ENCODE results near the gene KIRREL1. TPM values are rescaled to one million over a fixed set of nuclear protein-coding genes. Genes with fewer than 3 reads are reported as not detected.

Gene KIRREL1
- total RNA-seq, 1 experiment from 2014 or later, result 45.4 TPM

DNA sequence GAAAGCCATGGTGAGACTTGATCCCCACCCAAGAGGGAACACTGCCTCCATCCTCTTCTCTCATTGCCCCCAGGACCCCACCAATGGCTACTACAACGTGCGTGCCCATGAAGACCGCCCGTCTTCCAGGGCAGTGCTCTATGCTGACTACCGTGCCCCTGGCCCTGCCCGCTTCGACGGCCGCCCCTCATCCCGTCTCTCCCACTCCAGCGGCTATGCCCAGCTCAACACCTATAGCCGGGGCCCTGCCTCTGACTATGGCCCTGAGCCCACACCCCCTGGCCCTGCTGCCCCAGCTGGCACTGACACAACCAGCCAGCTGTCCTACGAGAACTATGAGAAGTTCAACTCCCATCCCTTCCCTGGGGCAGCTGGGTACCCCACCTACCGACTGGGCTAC, 101.1 kb downstream of the KIRREL1 start:
- Histone ChIP-seq H3K27me3 (replicated peaks; ENCODE audit: control insufficient read depth, insufficient read depth, low read length) (no peaks in the 10 kb centered on the region), H3K9me3 (no peaks in the 10 kb centered on the region), H3K36me3 (ENCODE audit: control insufficient read depth, insufficient read depth, low read length) (no peaks in the 10 kb centered on the region; the same call in 1 of the 2 replicates), H3K4me3 (ENCODE audit: low read depth, low read length) (no peak overlapping the region), H3K4me1 (0 out of 2 replicates have a peak, but pooled peaks cover 9% of the 10 kb centered on the region)
- CTCF ChIA-PET, result interaction anchor here (3.1 kb wide), 1 partner anchor 27 kb away, joined by 18 read pairs; no protein-coding TSS in a partner anchor
- Mint-ChIP-seq H3K4me1 (ENCODE audit: low read depth, unreplicated experiment) (no peaks in the 10 kb centered on the region), H3K9me3 (ENCODE audit: unreplicated experiment) (no peaks in the 10 kb centered on the region), H3K27me3 (ENCODE audit: insufficient read depth, unreplicated experiment) (no peaks in the 10 kb centered on the region), H3K27ac (ENCODE audit: unreplicated experiment) (no peak overlapping the region), H3K4me3 (ENCODE audit: unreplicated experiment) (no peak overlapping the region), H3K36me3 (ENCODE audit: insufficient read depth, unreplicated experiment) (peaks cover 50% of the 10 kb centered on the region)
- TF ChIP-seq, protein P1, sequence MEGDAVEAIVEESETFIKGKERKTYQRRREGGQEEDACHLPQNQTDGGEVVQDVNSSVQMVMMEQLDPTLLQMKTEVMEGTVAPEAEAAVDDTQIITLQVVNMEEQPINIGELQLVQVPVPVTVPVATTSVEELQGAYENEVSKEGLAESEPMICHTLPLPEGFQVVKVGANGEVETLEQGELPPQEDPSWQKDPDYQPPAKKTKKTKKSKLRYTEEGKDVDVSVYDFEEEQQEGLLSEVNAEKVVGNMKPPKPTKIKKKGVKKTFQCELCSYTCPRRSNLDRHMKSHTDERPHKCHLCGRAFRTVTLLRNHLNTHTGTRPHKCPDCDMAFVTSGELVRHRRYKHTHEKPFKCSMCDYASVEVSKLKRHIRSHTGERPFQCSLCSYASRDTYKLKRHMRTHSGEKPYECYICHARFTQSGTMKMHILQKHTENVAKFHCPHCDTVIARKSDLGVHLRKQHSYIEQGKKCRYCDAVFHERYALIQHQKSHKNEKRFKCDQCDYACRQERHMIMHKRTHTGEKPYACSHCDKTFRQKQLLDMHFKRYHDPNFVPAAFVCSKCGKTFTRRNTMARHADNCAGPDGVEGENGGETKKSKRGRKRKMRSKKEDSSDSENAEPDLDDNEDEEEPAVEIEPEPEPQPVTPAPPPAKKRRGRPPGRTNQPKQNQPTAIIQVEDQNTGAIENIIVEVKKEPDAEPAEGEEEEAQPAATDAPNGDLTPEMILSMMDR (IDR thresholded peaks at IDR 0.05; ENCODE audit: insufficient read depth in 1 of 2, low read depth in 1 of 2, low read length in 1 of 2, severe bottlenecking in 1 of 2, unreplicated experiment in 1 of 2), result no peak
- no peak for DNase-seq
- POLR2A ChIA-PET, result no interaction called here
- BruUV-seq (replicated peaks), result no TSS peak
- intact Hi-C loops (cut with micrococcal nuclease; ENCODE audit: unreplicated experiment), result no loop called here

DNA sequence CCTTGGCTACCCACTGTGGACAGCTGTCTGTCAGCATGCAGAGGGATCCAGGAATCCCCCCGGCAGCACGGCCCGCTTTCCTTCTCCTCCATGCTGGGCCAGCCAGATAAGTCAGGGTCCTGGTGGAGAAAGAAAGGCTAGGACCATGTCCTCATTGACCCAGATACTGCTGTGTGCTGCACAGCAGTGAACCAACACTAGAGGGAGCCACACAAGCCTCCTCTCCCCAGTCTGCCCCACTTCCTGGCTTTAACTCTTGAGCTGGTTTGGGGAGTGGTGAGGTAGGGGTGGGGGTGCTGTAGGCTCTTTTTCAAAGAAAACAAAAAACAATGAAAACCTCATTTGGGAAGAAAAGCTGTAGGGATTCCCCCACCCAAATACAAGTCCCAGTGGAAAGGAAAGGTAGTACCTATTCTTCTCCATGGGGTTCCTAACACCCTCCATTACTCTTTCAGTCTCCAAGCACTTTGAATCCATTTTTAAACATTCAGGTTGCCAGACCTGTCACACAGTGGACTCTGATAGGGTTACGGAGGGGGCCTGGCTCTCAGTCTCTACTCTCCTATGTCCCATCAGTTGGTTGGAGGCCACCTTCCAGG, 102.4 kb downstream of the KIRREL1 start:
- H3K4me3 Mint-ChIP-seq (ENCODE audit: unreplicated experiment), result no peak overlapping the region
- POLR2A ChIA-PET, result no interaction called here
- intact Hi-C loops (cut with micrococcal nuclease; ENCODE audit: unreplicated experiment), result loop anchor here (1.0 kb wide), 1 partner anchor 25 kb away; no protein-coding TSS in a partner anchor

DNA sequence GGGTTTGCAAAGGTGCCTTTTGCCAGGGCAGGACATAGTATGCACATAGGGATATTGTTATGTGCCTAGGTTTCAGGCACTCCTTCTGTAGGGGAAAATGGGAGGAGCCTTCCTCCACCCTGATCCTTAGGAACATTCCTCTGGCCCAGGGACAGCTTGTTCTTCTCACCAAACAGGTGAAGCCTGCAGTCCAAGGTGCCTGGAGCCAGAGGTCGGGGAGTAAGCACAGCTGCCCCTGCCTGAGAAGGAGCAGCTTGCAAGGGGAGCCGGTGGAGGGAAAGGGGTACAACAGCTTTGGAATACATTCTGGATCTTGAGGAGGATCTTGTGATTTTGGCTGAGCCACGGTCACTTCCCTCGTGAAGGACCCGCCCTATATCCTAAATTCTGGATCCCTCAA, 104.8 kb downstream of the KIRREL1 start:
- intact Hi-C loops (cut with micrococcal nuclease; ENCODE audit: unreplicated experiment), result no loop called here

More for the DNA sequence above, 102.4 kb downstream of the KIRREL1 start:
- H3K9me3 ChIP-seq, result no peaks in the 10 kb centered on the region
- TF ChIP-seq, protein P1 (IDR thresholded peaks at IDR 0.05; ENCODE audit: insufficient read depth in 1 of 2, low read depth in 1 of 2, low read length in 1 of 2, severe bottlenecking in 1 of 2, unreplicated experiment in 1 of 2), result peak; percentile 38 to 51
- no peaks in the 10 kb centered on the region; the same call in 1 of the 2 replicates for H3K36me3 ChIP-seq (ENCODE audit: control insufficient read depth, insufficient read depth, low read length)
- no TSS peak for BruUV-seq (replicated peaks)
- H3K27me3 Mint-ChIP-seq (ENCODE audit: insufficient read depth, unreplicated experiment), result no peaks in the 10 kb centered on the region
- CTCF ChIA-PET, result interaction anchor here (0.8 to 3.1 kb wide), 4 partner anchors 9 to 66 kb away, joined by 3 to 18 read pairs (median 4); no protein-coding TSS in a partner anchor
- H3K9me3 Mint-ChIP-seq (ENCODE audit: unreplicated experiment), result no peaks in the 10 kb centered on the region
- H3K36me3 Mint-ChIP-seq (ENCODE audit: insufficient read depth, unreplicated experiment), result peaks cover 37% of the 10 kb centered on the region
- H3K4me1 Mint-ChIP-seq (ENCODE audit: low read depth, unreplicated experiment), result no peaks in the 10 kb centered on the region
- peak in 1 of 2 experiments; percentile 28 for DNase-seq
- peaks cover 19% of the 10 kb centered on the region for H3K4me1 ChIP-seq
- no peaks in the 10 kb centered on the region for H3K27me3 ChIP-seq (replicated peaks; ENCODE audit: control insufficient read depth, insufficient read depth, low read length)
- no peak overlapping the region for H3K4me3 ChIP-seq (ENCODE audit: low read depth, low read length)
- no peak overlapping the region for H3K27ac Mint-ChIP-seq (ENCODE audit: unreplicated experiment)

More for the DNA sequence above, 104.8 kb downstream of the KIRREL1 start:
- TF ChIP-seq, protein P1 (IDR thresholded peaks at IDR 0.05; ENCODE audit: insufficient read depth in 1 of 2, low read depth in 1 of 2, low read length in 1 of 2, severe bottlenecking in 1 of 2, unreplicated experiment in 1 of 2), result no peak
- no TSS peak for BruUV-seq (replicated peaks)
- no peak overlapping the region for H3K27ac Mint-ChIP-seq (ENCODE audit: unreplicated experiment)
- peaks cover 16% of the 10 kb centered on the region for H3K4me1 Mint-ChIP-seq (ENCODE audit: low read depth, unreplicated experiment)
- Histone ChIP-seq H3K9me3 (no peaks in the 10 kb centered on the region), H3K4me1 (peaks cover 41% of the 10 kb centered on the region), H3K27me3 (replicated peaks; ENCODE audit: control insufficient read depth, insufficient read depth, low read length) (no peaks in the 10 kb centered on the region), H3K4me3 (ENCODE audit: low read depth, low read length) (no peak overlapping the region), H3K36me3 (ENCODE audit: control insufficient read depth, insufficient read depth, low read length) (no peaks in the 10 kb centered on the region; the same call in 1 of the 2 replicates)
- ChIA-PET POLR2A (no interaction called here), CTCF (interaction anchor here (1.0 to 1.8 kb wide), 2 partner anchors 18 to 23 kb away, joined by 5 to 8 read pairs; no protein-coding TSS in a partner anchor)
- DNase-seq, result no peak
- no peak overlapping the region for H3K4me3 Mint-ChIP-seq (ENCODE audit: unreplicated experiment)
- H3K36me3 Mint-ChIP-seq (ENCODE audit: insufficient read depth, unreplicated experiment), result peaks cover 25% of the 10 kb centered on the region
- H3K9me3 Mint-ChIP-seq (ENCODE audit: unreplicated experiment), result no peaks in the 10 kb centered on the region
- H3K27me3 Mint-ChIP-seq (ENCODE audit: insufficient read depth, unreplicated experiment), result no peaks in the 10 kb centered on the region
